LNCaP clone FGC (cell line): ENCODE results near the gene PKLR.

ENCODE experiments used
- DNase-seq: peaks from one replicate; pipeline ENCODE4 v3.0.0-alpha.2; 2011; ENCODE audit warnings: low read depth
- H3K4me3 ChIP-seq: 2 replicates; pipeline ENCODE4 v1.5.1; 2011; ENCODE audit warnings: mild to moderate bottlenecking, low read depth, low read length, control low read depth
- CTCF ChIP-seq: IDR thresholded peaks from 2 replicates; pipeline ENCODE4 v1.5.1; 2012; ENCODE audit warnings: mild to moderate bottlenecking; ENCODE audit not compliant: control insufficient read depth, insufficient read depth; ENCODE audit errors: extremely low read depth

Gene PKLR

GRCh38 chr1:155242805-155243358, 58.4 kb downstream of the PKLR start:
- no peak for TF ChIP-seq CTCF
- no peak overlapping the region for H3K4me3 ChIP-seq
- DNase-seq: no peak

- TF ChIP-seq CTCF: no peak
- no peak overlapping the region for H3K4me3 ChIP-seq
- no peak for DNase-seq
Observed at GRCh38 chr1:155241841-155242264, 59.4 kb downstream of the PKLR start.

- peak overlapping the region; percentile 47 for H3K4me3 ChIP-seq
- DNase-seq: peak; percentile 89
- no peak for TF ChIP-seq CTCF
Observed at GRCh38 chr1:155241069-155241679, 60.1 kb downstream of the PKLR start.
